Keratinocyte (primary cell): ENCODE results near the gene FHOD3.

Source experiments
- CTCF ChIP-seq, 3 experiments: IDR thresholded peaks in 1 of 3; conservative IDR thresholded peaks in 1 of 3; optimal IDR thresholded peaks in 1 of 3; 2 replicates in 2 of 3; 3 replicates in 1 of 3; pipeline versions ENCODE3 to v1.5.1; 2011; ENCODE audit warnings: low read length in 3 of 3, mild to moderate bottlenecking in 3 of 3, moderate library complexity in 2 of 3, control low read depth in 1 of 3, inconsistent platforms in 1 of 3; ENCODE audit not compliant: insufficient read depth in 2 of 3; ENCODE audit errors: extremely low read depth in 1 of 3
- EZH2 ChIP-seq: IDR thresholded peaks from one replicate; pipeline ENCODE4 v1.6.1; 2012; ENCODE audit warnings: inconsistent platforms, mild to moderate bottlenecking, low read length, moderate library complexity

- TF ChIP-seq CTCF (optimal IDR thresholded peaks at IDR 0.05 in 1 of 3, IDR thresholded peaks at IDR 0.05 in 1 of 3, conservative IDR thresholded peaks at IDR 0.05 in 1 of 3; ENCODE audit: extremely low read depth in 1 of 3, insufficient read depth in 2 of 3, low read length in 3 of 3), result no peak
- no peak for TF ChIP-seq EZH2
Observed at GRCh38 chr18:36481935-36482334, 184.4 kb downstream of the FHOD3 start.
